ENCODE data around the gene SPATA17.

DNA sequence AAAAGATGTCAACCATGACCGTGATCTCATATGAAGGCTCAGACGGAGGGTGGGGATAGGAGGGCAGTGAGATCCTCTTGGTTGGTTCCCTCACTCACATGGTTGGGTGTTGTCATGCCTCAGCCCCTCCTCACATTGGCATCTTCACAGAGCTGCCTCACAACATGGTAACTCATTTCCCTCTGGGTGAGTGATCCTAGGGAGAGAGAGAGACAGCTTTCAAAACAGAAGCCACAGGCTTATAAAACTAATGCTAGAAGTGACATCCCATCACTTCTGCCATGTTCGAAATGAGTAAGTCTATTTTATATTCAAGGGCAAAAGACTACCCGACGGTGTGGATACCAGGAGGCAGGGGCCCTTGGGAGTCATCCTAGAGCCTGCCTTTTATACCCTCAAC is 145.5 kb downstream of the SPATA17 start:
- no peak for TF ChIP-seq FOXK2 (IDR thresholded peaks at IDR 0.05)
- no peak for TF ChIP-seq TARDBP (IDR thresholded peaks at IDR 0.05)
- TF ChIP-seq SP1 (IDR thresholded peaks at IDR 0.05), result no peak
- TF ChIP-seq SUZ12 (IDR thresholded peaks at IDR 0.05), result no peak
- no peak for TF ChIP-seq HDGF (IDR thresholded peaks at IDR 0.05; ENCODE audit: borderline replicate concordance)
- TF ChIP-seq BHLHE40 (IDR thresholded peaks at IDR 0.05; ENCODE audit: borderline replicate concordance), result no peak
- TF ChIP-seq FOXA1 (IDR thresholded peaks at IDR 0.05), result no peak
- no peak for TF ChIP-seq FOXM1 (IDR thresholded peaks at IDR 0.05; ENCODE audit: borderline replicate concordance)
- TF ChIP-seq PKNOX1 (IDR thresholded peaks at IDR 0.05), result no peak
- no peak for TF ChIP-seq ZNF384 (IDR thresholded peaks at IDR 0.05)
- TF ChIP-seq ELF4 (IDR thresholded peaks at IDR 0.05), result no peak
- no peak for TF ChIP-seq L3MBTL2 (conservative IDR thresholded peaks at IDR 0.05)
- TF ChIP-seq LEF1 (IDR thresholded peaks at IDR 0.05; ENCODE audit: borderline replicate concordance), result no peak
- TF ChIP-seq ARNT (IDR thresholded peaks at IDR 0.05), result no peak
